ENCODE measurements around the gene HPN. TPM values are rescaled to one million over a fixed set of nuclear protein-coding genes. Genes with fewer than 3 reads are reported as not detected.
"Not testable (repeated sequence)": the region's sequence is repeated elsewhere in the genome, so short reads cannot be mapped to it uniquely, and the experiment has no call there.

HPN gene
- total and polyA plus RNA-seq, 10 of the 15 experiments (the other 5 are each of a cell fraction or from before 2014, with no cell fraction given), result 0.21 to 0.35 TPM; not detected in 8

DNA sequence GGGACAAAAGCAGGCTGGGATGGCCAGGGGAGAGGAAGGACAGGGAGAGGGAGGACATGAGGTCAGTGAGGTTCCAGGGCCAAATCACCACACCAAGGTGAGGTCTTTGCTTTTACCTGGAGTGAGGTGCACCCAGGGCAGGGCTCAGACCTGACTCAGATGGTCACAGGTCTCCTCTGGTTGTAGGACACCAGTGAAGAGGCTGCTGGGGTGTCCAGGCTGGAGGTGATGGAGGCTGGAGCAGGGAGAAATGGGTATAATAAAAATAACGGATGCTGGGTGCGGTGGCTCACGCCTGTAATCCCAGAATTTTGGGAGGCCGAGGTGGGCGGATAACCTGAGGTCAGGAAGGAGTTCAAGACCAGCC, 34.5 kb upstream of the HPN start:
- peaks cover 6% of the 10 kb centered on the region; the same call in 1 of the 2 replicates for H4K20me1 ChIP-seq (ENCODE audit: control insufficient read depth, insufficient read depth)
- H3K4me1 ChIP-seq (ENCODE audit: control insufficient read depth, insufficient read depth, low read length), result peaks cover 16% of the 10 kb centered on the region
- H3K79me2 ChIP-seq (ENCODE audit: control insufficient read depth, insufficient read depth, low read length), result peaks cover 29% of the 10 kb centered on the region
- POLR2A ChIA-PET, result no interaction called here
- H3K4me3 ChIP-seq, result no peak overlapping the region
- intact Hi-C loops (cut with micrococcal nuclease; ENCODE audit: unreplicated experiment) (no loop called here), in situ Hi-C loops (cut with MboI) (no loop called here)
- SMC1A ChIA-PET (ENCODE audit: uncharacterized antibody, unreplicated experiment), result no interaction called here
- CTCF ChIA-PET, result interaction anchor here (0.8 to 2.1 kb wide), 5 partner anchors 27 to 60 kb away, joined by 3 to 10 read pairs (median 4); no protein-coding TSS in a partner anchor
- WGBS (ENCODE audit: insufficient coverage, insufficient replicate concordance, low lambda C conversion rate, missing lambda C conversion rate), result 100% methylated on average over 5 of the region's 5 CpGs
- no peak overlapping the region for H3K4me2 ChIP-seq (ENCODE audit: control insufficient read depth, insufficient read depth)
- H3K36me3 ChIP-seq (ENCODE audit: control insufficient read depth in 2 of 2, insufficient read depth in 2 of 2, low read length in 1 of 2), result peaks cover 7 to 23% of the 10 kb centered on the region in 2 experiments
- RAD21 ChIA-PET (ENCODE audit: unreplicated experiment), result no interaction called here
- DNase-seq (ENCODE audit: low read depth, low spot score), result no peak
- TF ChIP-seq, protein P1, sequence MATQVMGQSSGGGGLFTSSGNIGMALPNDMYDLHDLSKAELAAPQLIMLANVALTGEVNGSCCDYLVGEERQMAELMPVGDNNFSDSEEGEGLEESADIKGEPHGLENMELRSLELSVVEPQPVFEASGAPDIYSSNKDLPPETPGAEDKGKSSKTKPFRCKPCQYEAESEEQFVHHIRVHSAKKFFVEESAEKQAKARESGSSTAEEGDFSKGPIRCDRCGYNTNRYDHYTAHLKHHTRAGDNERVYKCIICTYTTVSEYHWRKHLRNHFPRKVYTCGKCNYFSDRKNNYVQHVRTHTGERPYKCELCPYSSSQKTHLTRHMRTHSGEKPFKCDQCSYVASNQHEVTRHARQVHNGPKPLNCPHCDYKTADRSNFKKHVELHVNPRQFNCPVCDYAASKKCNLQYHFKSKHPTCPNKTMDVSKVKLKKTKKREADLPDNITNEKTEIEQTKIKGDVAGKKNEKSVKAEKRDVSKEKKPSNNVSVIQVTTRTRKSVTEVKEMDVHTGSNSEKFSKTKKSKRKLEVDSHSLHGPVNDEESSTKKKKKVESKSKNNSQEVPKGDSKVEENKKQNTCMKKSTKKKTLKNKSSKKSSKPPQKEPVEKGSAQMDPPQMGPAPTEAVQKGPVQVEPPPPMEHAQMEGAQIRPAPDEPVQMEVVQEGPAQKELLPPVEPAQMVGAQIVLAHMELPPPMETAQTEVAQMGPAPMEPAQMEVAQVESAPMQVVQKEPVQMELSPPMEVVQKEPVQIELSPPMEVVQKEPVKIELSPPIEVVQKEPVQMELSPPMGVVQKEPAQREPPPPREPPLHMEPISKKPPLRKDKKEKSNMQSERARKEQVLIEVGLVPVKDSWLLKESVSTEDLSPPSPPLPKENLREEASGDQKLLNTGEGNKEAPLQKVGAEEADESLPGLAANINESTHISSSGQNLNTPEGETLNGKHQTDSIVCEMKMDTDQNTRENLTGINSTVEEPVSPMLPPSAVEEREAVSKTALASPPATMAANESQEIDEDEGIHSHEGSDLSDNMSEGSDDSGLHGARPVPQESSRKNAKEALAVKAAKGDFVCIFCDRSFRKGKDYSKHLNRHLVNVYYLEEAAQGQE (IDR thresholded peaks at IDR 0.05; ENCODE audit: low read depth, low read length), result no peak
- TF ChIP-seq MEF2A (IDR thresholded peaks at IDR 0.05; ENCODE audit: insufficient read depth, low read depth, low read length) (no peak), FOXM1 (IDR thresholded peaks at IDR 0.05; ENCODE audit: low read depth, low read length) (no peak)
- H3K27ac ChIP-seq (ENCODE audit: control insufficient read depth, insufficient read depth), result no peak overlapping the region
- no peak for FAIRE-seq
- no peak for ATAC-seq
- BruUV-seq (replicated peaks), result no TSS peak
- no peak overlapping the region for H2AFZ ChIP-seq (ENCODE audit: control insufficient read depth, low read depth, low read length)
- no peaks in the 10 kb centered on the region for H3K27me3 ChIP-seq (replicated peaks in 1 of 2; ENCODE audit: control insufficient read depth in 2 of 2, insufficient read depth in 2 of 2, low read length in 1 of 2)
- H3K9me3 ChIP-seq (replicated peaks; ENCODE audit: control insufficient read depth, insufficient read depth, low read length), result no peaks in the 10 kb centered on the region
- no peak overlapping the region for H3K9ac ChIP-seq (ENCODE audit: control insufficient read depth, insufficient read depth, low read length)

DNA sequence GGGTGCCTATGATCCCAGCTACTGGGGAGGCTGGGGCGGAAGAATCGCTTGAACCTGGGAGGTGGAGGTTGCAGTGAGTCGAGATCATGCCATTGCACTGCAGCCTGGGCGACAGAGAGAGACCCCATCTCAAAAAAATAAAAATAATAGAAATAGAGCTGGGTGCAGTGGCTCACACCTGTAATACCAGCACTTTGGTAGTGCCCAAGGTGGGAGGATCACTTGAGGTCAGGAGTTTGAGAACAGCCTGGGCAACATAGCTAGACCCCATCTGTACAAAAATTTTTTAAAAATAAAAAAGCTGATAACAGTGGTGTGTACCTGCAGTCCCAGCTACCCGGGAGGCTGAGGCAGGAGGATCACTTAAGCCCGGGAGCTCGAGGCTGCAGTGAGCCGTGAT, 34.1 kb upstream of the HPN start:
- H3K79me2 ChIP-seq (ENCODE audit: control insufficient read depth, insufficient read depth, low read length), result peaks cover 26% of the 10 kb centered on the region
- ATAC-seq; BruUV-seq (replicated peaks); H4K20me1 ChIP-seq (ENCODE audit: control insufficient read depth, insufficient read depth); in situ Hi-C loops (cut with MboI); H2AFZ ChIP-seq (ENCODE audit: control insufficient read depth, low read depth, low read length); FAIRE-seq; DNase-seq (ENCODE audit: low read depth, low spot score); POLR2A ChIA-PET; H3K9ac ChIP-seq (ENCODE audit: control insufficient read depth, insufficient read depth, low read length); H3K4me2 ChIP-seq (ENCODE audit: control insufficient read depth, insufficient read depth); intact Hi-C loops (cut with micrococcal nuclease; ENCODE audit: unreplicated experiment); H3K27me3 ChIP-seq (replicated peaks in 1 of 2; ENCODE audit: control insufficient read depth in 2 of 2, insufficient read depth in 2 of 2, low read length in 1 of 2); H3K27ac ChIP-seq (ENCODE audit: control insufficient read depth, insufficient read depth); SMC1A ChIA-PET (ENCODE audit: uncharacterized antibody, unreplicated experiment); H3K4me3 ChIP-seq; H3K9me3 ChIP-seq (replicated peaks; ENCODE audit: control insufficient read depth, insufficient read depth, low read length): not testable (repeated sequence)
- peaks cover 13% of the 10 kb centered on the region for H3K4me1 ChIP-seq (ENCODE audit: control insufficient read depth, insufficient read depth, low read length)
- 97% methylated on average over 8 of the region's 8 CpGs for WGBS (ENCODE audit: insufficient coverage, insufficient replicate concordance, low lambda C conversion rate, missing lambda C conversion rate)
- peaks cover 7 to 27% of the 10 kb centered on the region in 2 experiments for H3K36me3 ChIP-seq (ENCODE audit: control insufficient read depth in 2 of 2, insufficient read depth in 2 of 2, low read length in 1 of 2)
- RAD21 ChIA-PET (ENCODE audit: unreplicated experiment), result interaction anchor here (1.5 kb wide), 1 partner anchor 34 kb away, joined by 5 read pairs; no protein-coding TSS in a partner anchor
- CTCF ChIA-PET, result interaction anchor here (0.8 to 2.1 kb wide), 4 partner anchors 28 to 208 kb away, joined by 3 to 10 read pairs (median 4); no protein-coding TSS in a partner anchor
